Liver (tissue), 3 donors: ENCODE results near the gene ARHGEF19.

Source experiments
- CTCF ChIP-seq: fragments of 150-350 bp; IDR thresholded peaks from 2 replicates; pipeline ENCODE4 v1.5.1; 2017; ENCODE audit warnings: improper control_type of control experiment, low read depth, low read length; ENCODE audit not compliant: missing input control
- RAD21 ChIP-seq, 2 donors: IDR thresholded peaks; 2 replicates each; pipeline ENCODE4 v1.6.1; 2016; ENCODE audit warnings: antibody characterized with exemption in 2 of 2, mild to moderate bottlenecking in 2 of 2
- TF ChIP-seq, protein P1 (sequence below): IDR thresholded peaks from 2 replicates; pipeline ENCODE4 v1.6.1; 2016; ENCODE audit warnings: antibody characterized with exemption, mild to moderate bottlenecking
- donor health status: healthy.
- donor health status: healthy.

DNA sequence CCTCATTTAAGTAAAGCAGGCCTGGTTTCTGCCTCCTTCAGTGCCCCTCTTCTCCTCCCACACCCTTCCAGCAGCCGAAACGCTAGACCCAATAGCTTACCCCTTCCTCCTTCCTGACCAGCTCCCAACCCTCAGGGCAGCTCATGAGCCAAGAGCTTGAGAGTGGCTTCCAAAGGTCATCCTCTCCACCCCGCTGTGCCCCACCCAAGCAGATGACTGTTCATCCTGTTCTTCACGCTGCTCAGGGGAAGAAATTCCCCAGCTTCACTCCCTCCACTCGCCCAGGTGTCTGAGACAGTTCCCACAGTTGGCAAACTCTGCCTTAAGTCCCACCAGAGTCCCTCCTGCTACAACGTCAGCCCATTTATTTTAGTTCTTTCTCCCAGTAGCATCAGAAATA, 23.4 kb downstream of the ARHGEF19 start:
- TF ChIP-seq RAD21 (IDR thresholded peaks at IDR 0.05) = peak in 1 of 2 donors; percentile 9
- TF ChIP-seq CTCF = no peak
- TF ChIP-seq, protein P1, sequence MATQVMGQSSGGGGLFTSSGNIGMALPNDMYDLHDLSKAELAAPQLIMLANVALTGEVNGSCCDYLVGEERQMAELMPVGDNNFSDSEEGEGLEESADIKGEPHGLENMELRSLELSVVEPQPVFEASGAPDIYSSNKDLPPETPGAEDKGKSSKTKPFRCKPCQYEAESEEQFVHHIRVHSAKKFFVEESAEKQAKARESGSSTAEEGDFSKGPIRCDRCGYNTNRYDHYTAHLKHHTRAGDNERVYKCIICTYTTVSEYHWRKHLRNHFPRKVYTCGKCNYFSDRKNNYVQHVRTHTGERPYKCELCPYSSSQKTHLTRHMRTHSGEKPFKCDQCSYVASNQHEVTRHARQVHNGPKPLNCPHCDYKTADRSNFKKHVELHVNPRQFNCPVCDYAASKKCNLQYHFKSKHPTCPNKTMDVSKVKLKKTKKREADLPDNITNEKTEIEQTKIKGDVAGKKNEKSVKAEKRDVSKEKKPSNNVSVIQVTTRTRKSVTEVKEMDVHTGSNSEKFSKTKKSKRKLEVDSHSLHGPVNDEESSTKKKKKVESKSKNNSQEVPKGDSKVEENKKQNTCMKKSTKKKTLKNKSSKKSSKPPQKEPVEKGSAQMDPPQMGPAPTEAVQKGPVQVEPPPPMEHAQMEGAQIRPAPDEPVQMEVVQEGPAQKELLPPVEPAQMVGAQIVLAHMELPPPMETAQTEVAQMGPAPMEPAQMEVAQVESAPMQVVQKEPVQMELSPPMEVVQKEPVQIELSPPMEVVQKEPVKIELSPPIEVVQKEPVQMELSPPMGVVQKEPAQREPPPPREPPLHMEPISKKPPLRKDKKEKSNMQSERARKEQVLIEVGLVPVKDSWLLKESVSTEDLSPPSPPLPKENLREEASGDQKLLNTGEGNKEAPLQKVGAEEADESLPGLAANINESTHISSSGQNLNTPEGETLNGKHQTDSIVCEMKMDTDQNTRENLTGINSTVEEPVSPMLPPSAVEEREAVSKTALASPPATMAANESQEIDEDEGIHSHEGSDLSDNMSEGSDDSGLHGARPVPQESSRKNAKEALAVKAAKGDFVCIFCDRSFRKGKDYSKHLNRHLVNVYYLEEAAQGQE = no peak
